A673 (cell line): ENCODE data around the gene OLA1.

ENCODE experiments used
- EZH2 ChIP-seq: fragments of 200-600 bp; sonication (generic); IDR thresholded peaks from 2 replicates; pipeline ENCODE4 v1.6.1; 2017; ENCODE audit warnings: borderline replicate concordance, low read depth, mild to moderate bottlenecking, mixed read lengths, antibody characterized with exemption, low read length; ENCODE audit not compliant: poor library complexity, severe bottlenecking
- TF ChIP-seq, protein P1 (sequence below): fragments of 300-800, 200-600 bp; sonication (generic); conservative IDR thresholded peaks from 2 replicates; pipeline ENCODE4 v1.5.1; 2017; ENCODE audit warnings: low read depth, mild to moderate bottlenecking, antibody characterized with exemption, low read length, moderate library complexity, mixed read lengths

GRCh38 chr2:174066871-174067270 is 181.5 kb downstream of the OLA1 start:
- TF ChIP-seq, protein P1, sequence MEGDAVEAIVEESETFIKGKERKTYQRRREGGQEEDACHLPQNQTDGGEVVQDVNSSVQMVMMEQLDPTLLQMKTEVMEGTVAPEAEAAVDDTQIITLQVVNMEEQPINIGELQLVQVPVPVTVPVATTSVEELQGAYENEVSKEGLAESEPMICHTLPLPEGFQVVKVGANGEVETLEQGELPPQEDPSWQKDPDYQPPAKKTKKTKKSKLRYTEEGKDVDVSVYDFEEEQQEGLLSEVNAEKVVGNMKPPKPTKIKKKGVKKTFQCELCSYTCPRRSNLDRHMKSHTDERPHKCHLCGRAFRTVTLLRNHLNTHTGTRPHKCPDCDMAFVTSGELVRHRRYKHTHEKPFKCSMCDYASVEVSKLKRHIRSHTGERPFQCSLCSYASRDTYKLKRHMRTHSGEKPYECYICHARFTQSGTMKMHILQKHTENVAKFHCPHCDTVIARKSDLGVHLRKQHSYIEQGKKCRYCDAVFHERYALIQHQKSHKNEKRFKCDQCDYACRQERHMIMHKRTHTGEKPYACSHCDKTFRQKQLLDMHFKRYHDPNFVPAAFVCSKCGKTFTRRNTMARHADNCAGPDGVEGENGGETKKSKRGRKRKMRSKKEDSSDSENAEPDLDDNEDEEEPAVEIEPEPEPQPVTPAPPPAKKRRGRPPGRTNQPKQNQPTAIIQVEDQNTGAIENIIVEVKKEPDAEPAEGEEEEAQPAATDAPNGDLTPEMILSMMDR = no peak
- no peak for TF ChIP-seq EZH2
